K562 (cell line): ENCODE measurements around the gene MKNK2. TPM values are rescaled to one million over a fixed set of nuclear protein-coding genes. Genes with fewer than 3 reads are reported as not detected.

ENCODE experiments used
- ARID1B ChIP-seq: fragments of 450-650 bp; IDR thresholded peaks from 2 replicates; pipeline ENCODE4 v1.6.1; 2016; ENCODE audit warnings: antibody characterized with exemption, mild to moderate bottlenecking, inconsistent platforms
- BHLHE40 ChIP-seq: IDR thresholded peaks from 2 replicates; pipeline ENCODE4 v1.6.1; 2011; ENCODE audit warnings: low read length, improper control_type of control experiment
- CBFA2T2 ChIP-seq: fragments of 450-650 bp; conservative IDR thresholded peaks from 2 replicates; pipeline ENCODE4 v1.6.1; 2017; ENCODE audit warnings: mild to moderate bottlenecking
- CBFA2T3 ChIP-seq: fragments of 450-650 bp; IDR thresholded peaks from 2 replicates; pipeline ENCODE4 v1.6.1; 2017
- CEBPB ChIP-seq: fragments of 450-650 bp; IDR thresholded peaks from 2 replicates; pipeline ENCODE4 v1.6.1; 2016; ENCODE audit warnings: missing genetic modification characterization, missing compliant biosample characterization
- CHD4 ChIP-seq: fragments of 200-600 bp; sonication (generic); IDR thresholded peaks from 3 replicates; pipeline ENCODE4 v1.6.1; 2012; ENCODE audit warnings: low read depth, mild to moderate bottlenecking, mixed read lengths, low read length, inconsistent platforms; ENCODE audit not compliant: insufficient read depth, insufficient replicate concordance, poor library complexity, severe bottlenecking
- DPF2 ChIP-seq: fragments of 450-650 bp; IDR thresholded peaks from 2 replicates; pipeline ENCODE4 v1.6.1; 2016
- EP400 ChIP-seq: fragments of 450-650 bp; IDR thresholded peaks from 2 replicates; pipeline ENCODE4 v1.6.1; 2017; ENCODE audit warnings: antibody characterized with exemption, mild to moderate bottlenecking, moderate library complexity
- FOSL1 ChIP-seq: fragments of 200-800 bp; sonication (Bioruptor generic); conservative IDR thresholded peaks from 2 replicates; pipeline ENCODE4 v1.6.1; 2016; ENCODE audit warnings: missing genetic modification characterization, missing compliant biosample characterization
- FOXK2 ChIP-seq, 2 experiments: fragments of 450-650 bp; IDR thresholded peaks in 1 of 2; conservative IDR thresholded peaks in 1 of 2; 2 replicates each; pipeline ENCODE4 v1.6.1; 2016; ENCODE audit warnings: low read depth in 2 of 2, mild to moderate bottlenecking in 1 of 2
- HDAC2 ChIP-seq: fragments of 450-650 bp; IDR thresholded peaks from 2 replicates; pipeline ENCODE4 v1.6.1; 2016; ENCODE audit warnings: mild to moderate bottlenecking
- JUND ChIP-seq, 2 experiments: IDR thresholded peaks; 2 replicates in 1 of 2; 3 replicates in 1 of 2; pipeline ENCODE4 v1.6.1; 2011; ENCODE audit warnings: borderline replicate concordance in 2 of 2, low read depth in 2 of 2, low read length in 2 of 2, improper control_type of control experiment in 1 of 2, missing biosample characterization in 1 of 2, missing genetic modification characterization in 1 of 2, missing genetic modification reagents in 1 of 2
- LEF1 ChIP-seq: fragments of 450-650 bp; IDR thresholded peaks from 2 replicates; pipeline ENCODE4 v1.6.1; 2016; ENCODE audit warnings: mild to moderate bottlenecking
- RB1 ChIP-seq: fragments of 450-650 bp; IDR thresholded peaks from 2 replicates; pipeline ENCODE4 v1.6.1; 2017; ENCODE audit warnings: low read depth, mild to moderate bottlenecking
- SMARCA4 ChIP-seq: fragments of 450-650 bp; IDR thresholded peaks from 2 replicates; pipeline ENCODE4 v1.6.1; 2016
- SMARCE1 ChIP-seq: fragments of 450-650 bp; IDR thresholded peaks from 2 replicates; pipeline ENCODE4 v1.7.1; 2016; ENCODE audit warnings: mild to moderate bottlenecking
- TCF3 ChIP-seq: sonication (generic); formaldehyde crosslinking; IDR thresholded peaks from 2 replicates; pipeline ENCODE4 v1.4.0; 2020; ENCODE audit warnings: mild to moderate bottlenecking, missing genetic modification reagents
- polyA plus RNA-seq, 8 experiments: library from polyadenylated mRNA; depleted of rRNA in 4 of 8; stranded (reverse) in 5 of 8; unstranded in 3 of 8; fragments of >200 nt; fragmentation: Nextera tagmentation in 2 of 8; fragmentation: Illumina TruSeq in 1 of 8; extraction: Ambion mirVana in 2 of 8; extraction: Trizol in 1 of 8; gene quantifications; 2 replicates each; pipeline versions ENCODE4 v1.2.1 to v1.2.3, GENCODE V29; 2011 to 2014; ENCODE audit warnings: inconsistent platforms in 1 of 8, missing spikeins in 1 of 8
- total RNA-seq, 7 experiments: library from RNA; depleted of rRNA in 6 of 7; stranded (reverse); fragments of >200 nt in 6 of 7; fragmentation: Illumina TruSeq in 2 of 7; extraction: Trizol in 2 of 7; gene quantifications; 2 replicates each; pipeline versions ENCODE4 v1.2.1 to v1.2.3, GENCODE V29; 2011 to 2021; ENCODE audit warnings: low replicate concordance in 1 of 7
- TF ChIP-seq, protein P1 (sequence below), 2 experiments: fragments of 450-650 bp; IDR thresholded peaks; 2 replicates each; pipeline ENCODE4 v1.6.1; 2016; ENCODE audit warnings: mild to moderate bottlenecking in 2 of 2, borderline replicate concordance in 1 of 2, low read depth in 1 of 2, moderate library complexity in 1 of 2
- TF ChIP-seq, protein P2 (sequence below): fragments of 450-650 bp; IDR thresholded peaks from 2 replicates; pipeline ENCODE4 v1.6.1; 2016

Gene MKNK2
- total and polyA plus RNA-seq, 9 of the 15 experiments (the other 6 are each of a cell fraction or from before 2014, with no cell fraction given), result 5.1 to 191 (median 51.9) TPM

DNA sequence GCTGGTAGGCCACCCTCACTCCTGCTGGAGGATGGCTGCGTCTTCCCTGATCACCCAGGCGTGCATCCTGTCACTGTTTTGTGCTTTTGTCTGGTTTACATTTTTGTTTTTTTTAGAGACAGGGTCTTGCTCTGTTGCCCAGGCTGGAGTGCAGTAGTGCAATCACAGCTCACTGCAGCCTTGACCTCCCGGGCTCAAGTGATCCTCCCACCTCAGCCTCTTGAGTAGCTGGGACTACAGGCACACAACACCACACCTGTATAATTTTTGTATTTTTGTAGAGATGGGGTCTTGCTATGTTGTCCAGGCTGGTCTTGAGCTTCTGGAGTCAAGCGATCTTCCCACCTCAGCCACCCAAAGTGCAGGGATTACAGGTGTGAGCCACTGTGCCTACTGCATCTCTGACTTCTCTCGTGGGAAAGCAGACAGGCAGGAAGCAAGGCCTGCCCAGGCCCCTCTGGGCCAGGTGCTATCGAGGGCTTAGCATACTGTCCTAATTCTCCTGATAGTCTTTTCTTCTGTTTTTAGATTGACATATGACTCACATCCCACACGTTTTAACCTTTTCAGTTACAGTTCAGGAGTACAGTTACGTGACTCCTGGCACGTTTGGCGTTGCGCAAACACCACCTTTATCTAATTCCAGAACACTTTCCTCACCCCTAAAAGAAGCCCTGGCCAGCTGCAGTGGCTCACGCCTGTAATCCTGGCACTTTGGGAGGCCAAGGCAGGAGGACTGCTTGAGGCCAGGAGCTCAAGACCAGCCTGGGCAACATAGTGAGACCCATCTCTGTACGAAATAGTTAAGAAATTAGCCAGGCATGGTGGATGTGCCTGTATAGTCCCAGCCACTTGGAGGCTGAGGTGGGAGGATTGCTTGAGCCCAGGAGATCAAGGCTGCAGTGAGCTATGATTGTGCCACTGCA is 35.9 kb upstream of the MKNK2 start (continued):
- TF ChIP-seq, protein P1, sequence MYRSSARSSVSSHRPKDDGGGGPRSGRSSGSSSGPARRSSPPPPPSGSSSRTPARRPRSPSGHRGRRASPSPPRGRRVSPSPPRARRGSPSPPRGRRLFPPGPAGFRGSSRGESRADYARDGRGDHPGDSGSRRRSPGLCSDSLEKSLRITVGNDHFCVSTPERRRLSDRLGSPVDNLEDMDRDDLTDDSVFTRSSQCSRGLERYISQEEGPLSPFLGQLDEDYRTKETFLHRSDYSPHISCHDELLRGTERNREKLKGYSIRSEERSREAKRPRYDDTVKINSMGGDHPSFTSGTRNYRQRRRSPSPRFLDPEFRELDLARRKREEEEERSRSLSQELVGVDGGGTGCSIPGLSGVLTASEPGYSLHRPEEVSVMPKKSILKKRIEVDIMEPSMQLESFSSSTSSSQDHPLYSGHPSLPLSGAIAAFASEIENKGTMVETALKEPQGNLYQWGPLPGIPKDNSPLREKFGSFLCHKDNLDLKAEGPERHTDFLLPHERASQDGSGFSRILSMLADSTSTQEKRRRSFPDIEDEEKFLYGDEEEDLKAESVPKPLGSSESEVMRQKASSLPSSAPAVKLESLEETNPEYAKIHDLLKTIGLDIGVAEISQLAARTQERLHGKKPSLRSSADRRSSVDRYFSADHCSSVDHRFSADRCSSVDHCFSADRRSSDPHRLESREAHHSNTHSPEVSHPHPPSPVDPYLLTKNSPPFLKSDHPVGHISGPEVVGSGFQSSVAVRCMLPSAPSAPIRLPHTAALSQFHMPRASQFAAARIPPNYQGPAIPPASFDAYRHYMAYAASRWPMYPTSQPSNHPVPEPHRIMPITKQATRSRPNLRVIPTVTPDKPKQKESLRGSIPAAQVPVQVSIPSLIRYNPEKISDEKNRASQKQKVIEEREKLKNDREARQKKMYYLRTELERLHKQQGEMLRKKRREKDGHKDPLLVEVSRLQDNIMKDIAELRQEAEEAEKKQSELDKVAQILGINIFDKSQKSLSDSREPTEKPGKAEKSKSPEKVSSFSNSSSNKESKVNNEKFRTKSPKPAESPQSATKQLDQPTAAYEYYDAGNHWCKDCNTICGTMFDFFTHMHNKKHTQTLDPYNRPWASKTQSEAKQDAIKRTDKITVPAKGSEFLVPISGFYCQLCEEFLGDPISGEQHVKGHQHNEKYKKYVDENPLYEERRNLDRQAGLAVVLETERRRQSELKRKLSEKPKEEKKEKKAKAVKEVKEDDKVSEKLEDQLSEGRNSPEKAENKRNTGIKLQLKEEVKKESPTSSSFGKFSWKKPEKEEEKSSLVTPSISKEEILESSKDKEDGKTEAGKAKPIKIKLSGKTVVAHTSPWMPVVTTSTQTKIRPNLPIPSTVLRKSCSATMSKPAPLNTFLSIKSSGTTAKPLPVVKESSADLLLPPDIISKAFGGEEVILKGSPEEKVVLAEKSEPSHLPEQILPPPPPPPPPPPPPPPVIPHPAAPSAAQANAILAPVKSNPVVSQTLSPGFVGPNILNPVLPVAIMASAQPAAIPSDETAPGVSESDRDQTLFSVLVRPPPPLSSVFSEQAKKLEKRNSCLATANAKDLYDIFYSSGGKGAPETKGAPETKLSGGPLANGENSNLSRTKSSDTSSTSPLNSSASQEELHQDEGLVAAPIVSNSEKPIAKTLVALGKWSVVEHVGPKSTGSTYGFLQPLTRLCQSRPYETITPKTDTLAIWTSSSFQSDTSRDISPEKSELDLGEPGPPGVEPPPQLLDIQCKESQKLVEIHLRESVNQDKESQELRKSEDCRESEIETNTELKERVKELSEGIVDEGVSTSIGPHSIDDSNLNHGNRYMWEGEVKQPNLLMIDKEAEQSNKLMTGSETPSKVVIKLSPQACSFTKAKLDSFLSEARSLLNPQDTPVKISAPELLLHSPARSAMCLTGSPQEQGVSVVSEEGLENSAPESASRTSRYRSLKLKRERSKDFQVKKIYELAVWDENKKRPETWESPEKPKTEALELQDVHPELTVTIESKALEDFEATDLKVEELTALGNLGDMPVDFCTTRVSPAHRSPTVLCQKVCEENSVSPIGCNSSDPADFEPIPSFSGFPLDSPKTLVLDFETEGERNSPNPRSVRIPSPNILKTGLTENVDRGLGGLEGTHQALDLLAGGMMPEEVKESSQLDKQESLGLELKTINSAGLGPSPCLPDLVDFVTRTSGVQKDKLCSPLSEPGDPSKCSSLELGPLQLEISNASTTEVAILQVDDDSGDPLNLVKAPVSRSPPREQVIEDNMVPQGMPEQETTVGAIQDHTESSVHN (IDR thresholded peaks at IDR 0.05; ENCODE audit: borderline replicate concordance in 1 of 2, low read depth in 1 of 2), result 0 out of 4 replicates have a peak, but pooled peaks of 1 of the 2 experiments have one; percentile 38
- TF ChIP-seq CBFA2T2, result peak; percentile 64
- peak; percentile 99 for TF ChIP-seq CEBPB (tag)
- TF ChIP-seq EP400, result peak; percentile 28; the same call in 1 of the 2 replicates
- 0 out of 4 replicates have a peak, but pooled peaks of 1 of the 2 experiments have one; percentile 44 for TF ChIP-seq FOXK2 (conservative IDR thresholded peaks at IDR 0.05 in 1 of 2, IDR thresholded peaks at IDR 0.05 in 1 of 2; ENCODE audit: low read depth in 2 of 2)
- peak; percentile 37; the same call in 1 of the 2 replicates for TF ChIP-seq LEF1
- TF ChIP-seq HDAC2, result 0 out of 2 replicates have a peak, but pooled peaks have one; percentile 36
- peak; percentile 81 for TF ChIP-seq CBFA2T3
- TF ChIP-seq, protein P2, sequence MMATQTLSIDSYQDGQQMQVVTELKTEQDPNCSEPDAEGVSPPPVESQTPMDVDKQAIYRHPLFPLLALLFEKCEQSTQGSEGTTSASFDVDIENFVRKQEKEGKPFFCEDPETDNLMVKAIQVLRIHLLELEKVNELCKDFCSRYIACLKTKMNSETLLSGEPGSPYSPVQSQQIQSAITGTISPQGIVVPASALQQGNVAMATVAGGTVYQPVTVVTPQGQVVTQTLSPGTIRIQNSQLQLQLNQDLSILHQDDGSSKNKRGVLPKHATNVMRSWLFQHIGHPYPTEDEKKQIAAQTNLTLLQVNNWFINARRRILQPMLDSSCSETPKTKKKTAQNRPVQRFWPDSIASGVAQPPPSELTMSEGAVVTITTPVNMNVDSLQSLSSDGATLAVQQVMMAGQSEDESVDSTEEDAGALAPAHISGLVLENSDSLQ, result peak; percentile 59
- peak; percentile 76 for TF ChIP-seq JUND (IDR thresholded peaks at IDR 0.05; ENCODE audit: borderline replicate concordance, low read depth, low read length)
- peak; percentile 71; the same call in 2 of the 3 replicates for TF ChIP-seq JUND (tag; IDR thresholded peaks at IDR 0.05; ENCODE audit: borderline replicate concordance, low read depth, low read length)
- TF ChIP-seq FOSL1 (tag), result peak; percentile 80
- TF ChIP-seq TCF3 (CRISPR knock-in tag), result peak; percentile 71
- TF ChIP-seq RB1, result 0 out of 2 replicates have a peak, but pooled peaks have one; percentile 32
- peak; percentile 40; the same call in 1 of the 2 replicates for TF ChIP-seq SMARCE1
- TF ChIP-seq SMARCA4, result peak; percentile 67; the same call in 1 of the 2 replicates
- TF ChIP-seq DPF2, result peak; percentile 58; the same call in 1 of the 2 replicates
- peak; percentile 96 for TF ChIP-seq BHLHE40
- peak; percentile 52 for TF ChIP-seq CHD4
- TF ChIP-seq ARID1B, result peak; percentile 72
